DND-41 (cell line): ENCODE data around the gene CPA2.
"Not testable (repeated sequence)": the region's sequence is repeated elsewhere in the genome, so short reads cannot be mapped to it uniquely, and the experiment has no call there.

Experiments
- ATAC-seq: fragments of 200-7000 bp; cut with Tn5 transposase; 3 replicates; pipeline ENCODE4 v1.9.1; 2021; ENCODE audit warnings: low read depth; ENCODE audit not compliant: insufficient read depth
- DNase-seq: peaks from one replicate; pipeline ENCODE4 v3.0.0-alpha.2; 2020
- H2AFZ ChIP-seq: 2 replicates; pipeline ENCODE4 v1.6.0; 2012; ENCODE audit warnings: low read depth, low read length
- H3K27ac ChIP-seq: 2 replicates; pipeline ENCODE4 v1.5.1; 2012; ENCODE audit warnings: low read length, inconsistent platforms
- H3K27me3 ChIP-seq: fragments of 200-600 bp; sonication (generic); 2 replicates; pipeline ENCODE4 v1.6.0; 2012; ENCODE audit warnings: low read length, mild to moderate bottlenecking, inconsistent platforms; ENCODE audit not compliant: insufficient read depth, poor library complexity
- H3K36me3 ChIP-seq: 2 replicates; pipeline ENCODE4 v1.5.1; 2012; ENCODE audit warnings: low read length, inconsistent platforms; ENCODE audit not compliant: insufficient read depth
- H3K4me1 ChIP-seq: 2 replicates; pipeline ENCODE4 v1.5.1; 2012; ENCODE audit warnings: mild to moderate bottlenecking, low read length; ENCODE audit not compliant: insufficient read depth
- H3K4me2 ChIP-seq: 2 replicates; pipeline ENCODE4 v1.6.0; 2012; ENCODE audit warnings: mild to moderate bottlenecking, moderate library complexity, low read length, inconsistent platforms; ENCODE audit not compliant: insufficient read depth
- H3K4me3 ChIP-seq, 2 experiments: fragments of 200-600 bp in 1 of 2; shearing (Covaris generic) in 1 of 2; 2 replicates each; pipeline ENCODE4 v1.5.1; 2012 to 2016; ENCODE audit warnings: inconsistent platforms in 2 of 2, low read length in 2 of 2, mild to moderate bottlenecking in 2 of 2, low read depth in 1 of 2, moderate library complexity in 1 of 2
- H3K79me2 ChIP-seq: 2 replicates; pipeline ENCODE4 v1.6.0; 2012; ENCODE audit warnings: low read length, inconsistent platforms; ENCODE audit not compliant: insufficient read depth
- H3K9ac ChIP-seq: 2 replicates; pipeline ENCODE4 v1.6.0; 2012; ENCODE audit warnings: low read depth, mild to moderate bottlenecking, inconsistent platforms, low read length, moderate library complexity
- H3K9me3 ChIP-seq: 2 replicates; pipeline ENCODE4 v1.5.1; 2012; ENCODE audit warnings: low read length, moderate library complexity, mild to moderate bottlenecking, inconsistent platforms; ENCODE audit not compliant: insufficient read depth, severe bottlenecking
- H4K20me1 ChIP-seq: 2 replicates; pipeline ENCODE4 v1.6.0; 2012; ENCODE audit warnings: low read length; ENCODE audit not compliant: insufficient read depth
- CTCF ChIP-seq: IDR thresholded peaks from 2 replicates; pipeline ENCODE4 v1.5.1; 2012; ENCODE audit warnings: borderline replicate concordance, low read length, moderate library complexity, mild to moderate bottlenecking; ENCODE audit not compliant: poor library complexity, severe bottlenecking; ENCODE audit errors: extremely low read depth
- EZH2 ChIP-seq: IDR thresholded peaks from 3 replicates; pipeline ENCODE4 v1.6.1; 2012; ENCODE audit warnings: borderline replicate concordance, low read depth, mild to moderate bottlenecking, moderate library complexity, low read length, inconsistent platforms; ENCODE audit not compliant: severe bottlenecking

CPA2 gene

GRCh38 chr7:130240240-130240639 lies 26.4 kb upstream of the CPA2 start:
- H3K27ac ChIP-seq = no peak overlapping the region
- H2AFZ ChIP-seq = no peak overlapping the region

GRCh38 chr7:130242198-130243014 lies 24.3 kb upstream of the CPA2 start:
- H3K4me2 ChIP-seq = no peak overlapping the region
- no peak overlapping the region for H2AFZ ChIP-seq
- H3K79me2 ChIP-seq = no peaks in the 10 kb centered on the region
- H3K9ac ChIP-seq = no peak overlapping the region
- H3K27ac ChIP-seq = no peak overlapping the region
- no peaks in the 10 kb centered on the region for H3K27me3 ChIP-seq
- H3K36me3 ChIP-seq = no peaks in the 10 kb centered on the region
- H3K4me3 ChIP-seq = no peak overlapping the region
- H3K4me1 ChIP-seq = no peaks in the 10 kb centered on the region
- no peaks in the 10 kb centered on the region for H4K20me1 ChIP-seq
- ATAC-seq = peak; percentile 86
- peak; percentile 45 for DNase-seq
- no peaks in the 10 kb centered on the region for H3K9me3 ChIP-seq
- TF ChIP-seq CTCF = peak; percentile 80
- no peak for TF ChIP-seq EZH2

More at GRCh38 chr7:130240240-130240639, 26.4 kb upstream of the CPA2 start:
- H3K79me2 ChIP-seq = no peaks in the 10 kb centered on the region
- no peak for ATAC-seq
- H3K27me3 ChIP-seq = peaks cover 3% of the 10 kb centered on the region
- no peak overlapping the region for H3K9ac ChIP-seq
- no peaks in the 10 kb centered on the region for H3K9me3 ChIP-seq
- no peak for DNase-seq
- no peak for TF ChIP-seq CTCF
- no peak for TF ChIP-seq EZH2
- no peak overlapping the region for H3K4me3 ChIP-seq
- H3K4me1 ChIP-seq = no peaks in the 10 kb centered on the region
- H4K20me1 ChIP-seq = no peaks in the 10 kb centered on the region
- H3K4me2 ChIP-seq = no peak overlapping the region
- no peaks in the 10 kb centered on the region for H3K36me3 ChIP-seq

GRCh38 chr7:130243486-130243885 lies 23.2 kb upstream of the CPA2 start:
- not testable (repeated sequence) for H3K4me1 ChIP-seq, H3K4me2 ChIP-seq, H3K4me3 ChIP-seq, H4K20me1 ChIP-seq, H3K9me3 ChIP-seq, ATAC-seq, H2AFZ ChIP-seq, DNase-seq, H3K27ac ChIP-seq, H3K27me3 ChIP-seq, H3K79me2 ChIP-seq, H3K9ac ChIP-seq, H3K36me3 ChIP-seq

GRCh38 chr7:130246491-130246890 lies 20.2 kb upstream of the CPA2 start:
- H3K79me2 ChIP-seq, H3K4me3 ChIP-seq, H3K36me3 ChIP-seq, H3K4me2 ChIP-seq, H3K27ac ChIP-seq, ATAC-seq, H3K9me3 ChIP-seq, H3K9ac ChIP-seq, H4K20me1 ChIP-seq, H3K27me3 ChIP-seq, H3K4me1 ChIP-seq, H2AFZ ChIP-seq, DNase-seq: not testable (repeated sequence)

- not testable (repeated sequence) for H3K4me3 ChIP-seq, DNase-seq, H3K79me2 ChIP-seq, H4K20me1 ChIP-seq, H3K36me3 ChIP-seq, H3K27me3 ChIP-seq, H3K4me2 ChIP-seq, H2AFZ ChIP-seq, H3K9ac ChIP-seq, H3K4me1 ChIP-seq, H3K9me3 ChIP-seq, ATAC-seq, H3K27ac ChIP-seq
Observed at GRCh38 chr7:130248842-130249241, 17.8 kb upstream of the CPA2 start.

GRCh38 chr7:130249626-130250025 lies 17.0 kb upstream of the CPA2 start:
- not testable (repeated sequence) for H3K9ac ChIP-seq, H3K4me1 ChIP-seq, H3K4me2 ChIP-seq, H2AFZ ChIP-seq, H4K20me1 ChIP-seq, DNase-seq, H3K27ac ChIP-seq, H3K4me3 ChIP-seq, ATAC-seq, H3K27me3 ChIP-seq, H3K9me3 ChIP-seq, H3K36me3 ChIP-seq, H3K79me2 ChIP-seq
